NT2/D1 (cell line): ENCODE measurements around the gene IL1RAP.

Source experiments
- DNase-seq: peaks from one replicate; pipeline ENCODE4 v3.0.0-alpha.2; 2011; ENCODE audit warnings: low read depth, low spot score
- H3K27me3 ChIP-seq: 2 replicates; pipeline ENCODE4 v1.6.0; 2011; ENCODE audit warnings: mild to moderate bottlenecking; ENCODE audit not compliant: insufficient read length, insufficient read depth
- H3K36me3 ChIP-seq: 2 replicates; pipeline ENCODE4 v1.6.1; 2011; ENCODE audit warnings: mild to moderate bottlenecking, low read length, mixed read lengths; ENCODE audit not compliant: insufficient read depth, insufficient read length
- H3K4me1 ChIP-seq: 2 replicates; pipeline ENCODE4 v1.5.1; 2011; ENCODE audit not compliant: insufficient read depth, insufficient read length
- H3K4me3 ChIP-seq: 2 replicates; pipeline ENCODE4 v1.5.1; 2011; ENCODE audit warnings: low read depth; ENCODE audit not compliant: insufficient read length
- H3K9ac ChIP-seq: 2 replicates; pipeline ENCODE4 v1.6.0; 2011; ENCODE audit warnings: low read depth; ENCODE audit not compliant: insufficient read length
- H3K9me3 ChIP-seq: 2 replicates; pipeline ENCODE4 v1.5.1; 2011; ENCODE audit warnings: mild to moderate bottlenecking, low read length; ENCODE audit not compliant: insufficient read depth
- SUZ12 ChIP-seq: IDR thresholded peaks from 2 replicates; pipeline ENCODE4 v1.6.1; 2011; ENCODE audit not compliant: insufficient read length, insufficient read depth; ENCODE audit errors: extremely low read depth
- YY1 ChIP-seq: IDR thresholded peaks from 2 replicates; pipeline ENCODE4 v1.6.1; 2011; ENCODE audit not compliant: insufficient read length, insufficient read depth
- ZNF274 ChIP-seq: IDR thresholded peaks from 2 replicates; pipeline ENCODE4 v1.6.1; 2011; ENCODE audit warnings: mild to moderate bottlenecking, low read depth, low read length

IL1RAP gene

GRCh38 chr3:190557296-190557695 is 43.4 kb downstream of the IL1RAP start:
- Histone ChIP-seq H3K27me3 (no peaks in the 10 kb centered on the region), H3K4me3 (no peak overlapping the region), H3K36me3 (no peaks in the 10 kb centered on the region), H3K9me3 (no peaks in the 10 kb centered on the region; the same call in 1 of the 2 replicates), H3K4me1 (no peaks in the 10 kb centered on the region), H3K9ac (no peak overlapping the region)
- TF ChIP-seq YY1 (no peak), SUZ12 (no peak), ZNF274 (no peak)
- DNase-seq, result no peak

GRCh38 chr3:190558316-190558715 is 44.4 kb downstream of the IL1RAP start:
- Histone ChIP-seq H3K36me3 (no peaks in the 10 kb centered on the region), H3K4me3 (no peak overlapping the region), H3K9ac (no peak overlapping the region), H3K27me3 (no peaks in the 10 kb centered on the region), H3K4me1 (no peaks in the 10 kb centered on the region), H3K9me3 (no peaks in the 10 kb centered on the region; the same call in 1 of the 2 replicates)
- TF ChIP-seq SUZ12 (no peak), YY1 (no peak)
- no peak for DNase-seq

- Histone ChIP-seq H3K9me3 (no peaks in the 10 kb centered on the region; the same call in 1 of the 2 replicates), H3K4me3 (no peak overlapping the region), H3K9ac (no peak overlapping the region), H3K27me3 (no peaks in the 10 kb centered on the region), H3K36me3 (no peaks in the 10 kb centered on the region), H3K4me1 (no peaks in the 10 kb centered on the region)
- no peak for TF ChIP-seq SUZ12
- no peak for TF ChIP-seq ZNF274
- TF ChIP-seq YY1, result no peak
- no peak for DNase-seq
These were observed 44.9 kb downstream of the IL1RAP start for GRCh38 chr3:190558796-190559195.

GRCh38 chr3:190560013-190560895 is 46.4 kb downstream of the IL1RAP start:
- TF ChIP-seq ZNF274 (no peak), SUZ12 (no peak), YY1 (no peak)
- no peak overlapping the region for H3K4me3 ChIP-seq
- DNase-seq, result no peak
- H3K9me3 ChIP-seq, result peaks cover 2% of the 10 kb centered on the region; the same call in 1 of the 2 replicates
- H3K27me3 ChIP-seq, result no peaks in the 10 kb centered on the region
- H3K9ac ChIP-seq, result no peak overlapping the region
- no peaks in the 10 kb centered on the region for H3K36me3 ChIP-seq
- no peaks in the 10 kb centered on the region for H3K4me1 ChIP-seq

DNA sequence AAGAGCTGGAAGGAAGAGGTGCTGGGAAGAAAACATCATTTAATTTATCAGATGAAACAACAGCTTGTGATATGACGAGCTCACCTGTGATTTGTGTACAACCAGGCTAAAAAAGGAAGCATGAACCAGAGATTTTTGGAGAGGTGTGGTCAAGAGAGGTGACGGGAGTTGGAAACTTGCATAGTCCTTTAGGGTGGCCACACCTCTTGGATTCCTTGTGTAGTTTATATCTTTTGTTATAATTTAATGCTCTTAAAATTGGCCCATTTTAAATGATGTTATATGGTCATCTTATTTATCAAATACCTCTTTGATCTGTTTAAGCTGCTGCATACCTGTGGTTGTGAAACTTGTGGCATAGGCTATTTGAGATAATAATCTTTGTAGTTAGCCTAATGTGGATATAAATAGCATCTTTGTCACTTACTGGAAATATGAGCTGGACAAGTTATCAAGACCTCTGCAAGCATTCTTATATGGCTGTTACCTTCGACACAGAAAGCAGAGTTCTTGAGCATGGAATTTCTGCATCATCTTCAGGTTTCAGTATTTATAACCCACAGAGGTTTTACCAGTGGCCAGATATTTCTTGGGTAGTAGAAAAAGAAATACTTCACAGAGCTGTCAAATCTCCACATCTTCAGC is 49.1 kb downstream of the IL1RAP start:
- no peak overlapping the region for H3K4me3 ChIP-seq
- no peak for TF ChIP-seq ZNF274
- no peak for TF ChIP-seq YY1
- TF ChIP-seq SUZ12, result no peak
- H3K9me3 ChIP-seq, result peaks cover 6% of the 10 kb centered on the region; the same call in 1 of the 2 replicates
- no peaks in the 10 kb centered on the region for H3K4me1 ChIP-seq
- H3K9ac ChIP-seq, result no peak overlapping the region
- H3K27me3 ChIP-seq, result no peaks in the 10 kb centered on the region
- DNase-seq, result no peak
- no peaks in the 10 kb centered on the region for H3K36me3 ChIP-seq

DNA sequence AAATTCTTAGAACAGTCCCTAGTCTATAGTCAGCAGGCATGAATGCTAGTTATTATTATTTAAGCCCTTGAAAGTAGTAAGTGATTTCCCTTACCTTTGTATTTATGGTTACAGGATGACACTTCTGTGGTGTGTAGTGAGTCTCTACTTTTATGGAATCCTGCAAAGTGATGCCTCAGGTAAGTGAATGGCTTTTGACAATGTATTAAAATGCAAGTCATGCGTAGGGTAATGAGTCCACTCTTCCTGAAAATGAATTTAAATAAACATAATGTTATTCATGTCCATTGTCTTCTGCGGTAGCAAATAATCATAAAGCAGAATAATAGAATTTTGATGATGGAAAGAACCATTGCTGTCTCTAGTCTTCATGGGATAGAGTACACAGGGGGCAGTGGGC is 50.3 kb downstream of the IL1RAP start:
- no peak for DNase-seq
- H3K9me3 ChIP-seq, result peaks cover 6% of the 10 kb centered on the region; the same call in 1 of the 2 replicates
- H3K4me1 ChIP-seq, result no peaks in the 10 kb centered on the region
- no peak overlapping the region for H3K9ac ChIP-seq
- H3K4me3 ChIP-seq, result no peak overlapping the region
- TF ChIP-seq ZNF274, result no peak
- no peak for TF ChIP-seq YY1
- TF ChIP-seq SUZ12, result no peak
- H3K27me3 ChIP-seq, result no peaks in the 10 kb centered on the region
- H3K36me3 ChIP-seq, result no peaks in the 10 kb centered on the region

- no peaks in the 10 kb centered on the region for H3K4me1 ChIP-seq
- peak; percentile 42 for DNase-seq
- 0 out of 2 replicates have a peak, but pooled peaks cover 6% of the 10 kb centered on the region for H3K9me3 ChIP-seq
- TF ChIP-seq ZNF274, result no peak
- no peak for TF ChIP-seq SUZ12
- TF ChIP-seq YY1, result no peak
- H3K9ac ChIP-seq, result no peak overlapping the region
- H3K36me3 ChIP-seq, result no peaks in the 10 kb centered on the region
- H3K4me3 ChIP-seq, result no peak overlapping the region
- no peaks in the 10 kb centered on the region for H3K27me3 ChIP-seq
These were observed 52.4 kb downstream of the IL1RAP start for GRCh38 chr3:190566043-190566933.
